Brain microvascular endothelial cell (primary cell): ENCODE data around the gene ATG4A.
A peak's percentile ranks its signal among the peaks of the same experiment; 100 is the strongest.

Experiments
- DNase-seq: peaks from one replicate; pipeline ENCODE4 v3.0.0-alpha.2; 2020
- H3K27ac ChIP-seq: fragments of 250-450 bp; sonication (Bioruptor Pico); 2 replicates; pipeline ENCODE4 v1.5.1; 2020; ENCODE audit warnings: mild to moderate bottlenecking, moderate library complexity
- H3K27me3 ChIP-seq: fragments of 250-450 bp; sonication (Bioruptor Pico); replicated peaks from 2 replicates; pipeline ENCODE4 v1.5.1; 2020; ENCODE audit warnings: mild to moderate bottlenecking
- H3K36me3 ChIP-seq: fragments of 250-450 bp; sonication (Bioruptor Pico); replicated peaks from 2 replicates; pipeline ENCODE4 v1.5.1; 2020; ENCODE audit warnings: mild to moderate bottlenecking
- H3K4me3 ChIP-seq: 2 replicates; pipeline ENCODE4 v1.5.1; 2011; ENCODE audit warnings: low read depth, mild to moderate bottlenecking, control low read depth, low read length, moderate library complexity
- in situ Hi-C: cut with HindIII; loops from 2 replicates; pipeline ENCODE4 v1.10.0; 2017; ENCODE audit warnings: low sequenced_read_pairs, low pct_ligation_motif_present
- TF ChIP-seq, protein P1 (sequence below): IDR thresholded peaks from 2 replicates; pipeline ENCODE4 v1.5.1; 2011; ENCODE audit warnings: low read depth, mild to moderate bottlenecking, moderate library complexity, low read length, control low read depth, inconsistent platforms; ENCODE audit errors: missing control alignments

ATG4A gene

DNA sequence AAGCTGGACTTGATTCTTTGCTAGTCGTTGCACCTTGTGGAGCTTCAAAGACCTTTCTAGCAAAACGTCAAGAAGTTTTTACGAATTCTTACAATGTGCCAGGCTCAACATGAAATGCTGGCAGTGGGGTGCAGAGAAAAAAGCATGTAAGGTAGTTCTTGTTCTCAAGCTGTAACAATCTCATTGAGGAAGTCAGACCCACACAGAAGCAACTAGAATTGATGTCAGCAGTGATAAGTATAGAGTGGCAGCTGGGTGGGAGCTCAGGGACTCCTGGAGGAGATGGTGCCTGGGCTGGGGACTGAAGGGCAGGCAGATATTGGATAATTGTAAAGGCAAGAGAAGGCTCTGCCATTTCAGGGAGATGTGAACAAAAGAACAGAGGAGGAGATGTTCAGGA is 82.3 kb downstream of the ATG4A start:
- in situ Hi-C loops, result no loop called here
- H3K27ac ChIP-seq, result no peak overlapping the region
- H3K4me3 ChIP-seq, result no peak overlapping the region
- H3K27me3 ChIP-seq, result no peaks in the 10 kb centered on the region
- H3K36me3 ChIP-seq, result no peaks in the 10 kb centered on the region
- TF ChIP-seq, protein P1, sequence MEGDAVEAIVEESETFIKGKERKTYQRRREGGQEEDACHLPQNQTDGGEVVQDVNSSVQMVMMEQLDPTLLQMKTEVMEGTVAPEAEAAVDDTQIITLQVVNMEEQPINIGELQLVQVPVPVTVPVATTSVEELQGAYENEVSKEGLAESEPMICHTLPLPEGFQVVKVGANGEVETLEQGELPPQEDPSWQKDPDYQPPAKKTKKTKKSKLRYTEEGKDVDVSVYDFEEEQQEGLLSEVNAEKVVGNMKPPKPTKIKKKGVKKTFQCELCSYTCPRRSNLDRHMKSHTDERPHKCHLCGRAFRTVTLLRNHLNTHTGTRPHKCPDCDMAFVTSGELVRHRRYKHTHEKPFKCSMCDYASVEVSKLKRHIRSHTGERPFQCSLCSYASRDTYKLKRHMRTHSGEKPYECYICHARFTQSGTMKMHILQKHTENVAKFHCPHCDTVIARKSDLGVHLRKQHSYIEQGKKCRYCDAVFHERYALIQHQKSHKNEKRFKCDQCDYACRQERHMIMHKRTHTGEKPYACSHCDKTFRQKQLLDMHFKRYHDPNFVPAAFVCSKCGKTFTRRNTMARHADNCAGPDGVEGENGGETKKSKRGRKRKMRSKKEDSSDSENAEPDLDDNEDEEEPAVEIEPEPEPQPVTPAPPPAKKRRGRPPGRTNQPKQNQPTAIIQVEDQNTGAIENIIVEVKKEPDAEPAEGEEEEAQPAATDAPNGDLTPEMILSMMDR, result no peak
- DNase-seq, result no peak

DNA sequence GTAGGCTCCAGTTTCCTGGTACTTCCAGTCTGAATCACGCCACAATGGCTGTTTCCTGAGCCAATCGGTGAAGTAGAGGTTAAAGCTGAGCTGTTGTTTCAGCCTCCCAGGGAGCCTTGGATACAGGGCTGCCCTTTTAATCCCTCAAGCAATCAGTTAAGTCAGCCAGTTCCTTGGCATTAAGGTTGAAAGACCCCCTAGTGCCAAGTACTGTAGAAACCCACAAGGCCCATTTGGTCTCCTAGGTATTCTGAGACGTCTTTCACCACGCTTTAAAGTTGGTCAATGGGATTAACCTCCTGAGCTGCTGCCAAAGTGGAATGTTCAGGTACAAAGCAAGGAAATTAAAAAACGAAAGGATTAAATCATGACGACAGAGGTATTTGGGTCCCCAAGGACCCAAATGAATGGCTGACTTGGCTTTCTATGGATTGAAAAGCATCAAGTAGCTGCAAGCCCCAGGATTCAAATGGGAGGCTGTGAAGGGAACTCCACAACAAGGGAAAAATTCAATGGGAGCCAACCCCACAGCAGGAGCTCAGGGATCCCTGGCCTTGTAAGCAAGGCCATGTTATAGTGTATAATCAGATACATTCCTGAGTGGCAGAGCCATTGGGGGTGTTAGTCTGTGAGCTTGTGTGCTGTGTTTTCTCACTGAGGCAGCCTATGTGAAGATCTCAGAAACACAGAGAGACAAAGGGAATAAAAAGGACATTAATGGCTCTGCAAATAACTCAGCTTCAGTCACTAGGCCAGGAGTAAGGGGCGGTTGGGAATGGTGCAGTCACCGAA is 86.0 kb downstream of the ATG4A start:
- in situ Hi-C loops, result no loop called here
- Histone ChIP-seq H3K27ac (no peak overlapping the region), H3K4me3 (no peak overlapping the region), H3K36me3 (no peaks in the 10 kb centered on the region), H3K27me3 (no peaks in the 10 kb centered on the region)
- peak; percentile 16 for DNase-seq
- TF ChIP-seq, protein P1, result no peak

DNA sequence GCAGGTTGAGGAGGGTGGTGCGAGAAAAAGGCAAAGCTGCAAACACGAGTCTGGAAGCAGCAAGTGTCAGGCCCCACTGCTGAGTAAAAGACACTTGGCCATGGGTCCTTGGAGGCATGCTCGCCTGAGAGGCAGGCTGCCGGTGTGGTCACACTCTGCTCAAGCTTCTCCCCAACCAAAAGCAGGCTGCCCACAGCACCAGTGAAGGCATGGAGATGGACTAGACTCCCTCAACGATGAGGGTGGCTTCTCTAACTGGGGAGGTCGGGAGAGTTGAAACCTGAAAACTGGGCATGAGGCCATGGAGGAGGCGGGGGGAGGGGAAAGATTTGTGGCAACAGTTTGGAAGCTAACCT is 86.5 kb downstream of the ATG4A start:
- H3K27me3 ChIP-seq, result no peaks in the 10 kb centered on the region
- in situ Hi-C loops, result no loop called here
- no peak overlapping the region for H3K27ac ChIP-seq
- TF ChIP-seq, protein P1, result no peak
- H3K4me3 ChIP-seq, result no peak overlapping the region
- H3K36me3 ChIP-seq, result no peaks in the 10 kb centered on the region
- DNase-seq, result no peak

DNA sequence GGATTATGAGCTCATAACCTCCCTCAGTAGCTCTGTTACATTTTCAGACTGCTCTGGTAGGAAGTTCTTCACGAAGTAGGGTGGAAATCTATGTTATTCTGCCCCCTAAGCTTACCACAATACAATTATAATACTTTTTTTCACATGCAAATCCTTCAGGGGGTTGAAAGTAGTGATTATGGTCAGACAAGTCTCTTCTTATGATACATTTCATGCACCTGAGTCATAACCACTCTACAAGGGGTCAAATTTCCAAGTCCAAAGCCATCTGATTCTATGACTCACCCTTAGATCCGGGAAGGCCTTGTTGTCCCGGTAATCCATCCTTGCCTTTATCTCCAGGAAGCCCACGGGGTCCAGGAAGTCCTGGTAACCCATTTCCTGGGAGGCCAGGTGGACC is 95.2 kb downstream of the ATG4A start:
- in situ Hi-C loops, result no loop called here
- TF ChIP-seq, protein P1, result no peak
- Histone ChIP-seq H3K4me3 (no peak overlapping the region), H3K36me3 (no peaks in the 10 kb centered on the region), H3K27me3 (no peaks in the 10 kb centered on the region), H3K27ac (no peak overlapping the region)
- DNase-seq, result peak; percentile 74

DNA sequence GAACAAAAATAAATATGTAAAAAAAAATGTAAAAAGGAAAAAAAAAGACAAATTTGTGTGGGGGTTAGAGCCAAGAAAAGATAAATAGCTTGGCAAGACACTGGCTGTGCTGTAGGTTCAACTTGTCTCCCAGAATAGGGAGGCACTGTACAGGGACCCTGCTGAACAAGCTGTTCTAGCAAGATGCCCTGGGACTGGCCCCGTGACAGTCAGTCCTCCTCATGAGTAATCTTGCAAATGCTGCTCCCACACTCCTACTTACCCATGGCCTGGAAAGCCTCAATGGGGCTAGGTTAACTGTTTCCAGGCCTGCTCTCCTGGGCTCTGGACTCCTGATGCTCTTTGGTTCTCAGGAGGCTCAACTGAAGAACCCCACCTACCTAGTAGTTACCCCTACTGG is 106.8 kb downstream of the ATG4A start:
- Histone ChIP-seq H3K27me3 (no peaks in the 10 kb centered on the region), H3K4me3 (no peak overlapping the region), H3K36me3 (no peaks in the 10 kb centered on the region), H3K27ac (no peak overlapping the region)
- in situ Hi-C loops, result no loop called here
- TF ChIP-seq, protein P1, result no peak
- DNase-seq, result peak; percentile 29

DNA sequence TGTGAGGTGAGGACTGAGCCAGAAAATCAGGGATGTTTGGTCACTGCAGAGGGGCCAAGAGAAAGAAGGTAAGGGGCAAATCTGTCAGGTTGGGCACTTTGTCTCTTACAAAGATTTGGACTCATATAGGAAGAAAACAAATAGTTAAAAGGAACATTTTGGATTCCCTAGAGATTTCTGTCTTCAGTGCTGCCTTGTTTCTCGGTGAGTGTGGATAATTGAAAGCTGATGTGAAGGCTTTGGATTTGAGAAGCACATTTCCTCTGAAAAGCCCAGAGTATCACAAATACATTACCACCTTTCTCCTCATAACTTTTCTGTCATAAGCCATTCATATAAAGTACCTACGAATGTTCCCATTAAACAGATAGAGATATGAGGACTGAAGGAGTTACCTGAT is 107.5 kb downstream of the ATG4A start:
- H3K4me3 ChIP-seq, result no peak overlapping the region
- in situ Hi-C loops, result no loop called here
- TF ChIP-seq, protein P1, result no peak
- H3K27ac ChIP-seq, result no peak overlapping the region
- DNase-seq, result no peak
- H3K36me3 ChIP-seq, result no peaks in the 10 kb centered on the region
- H3K27me3 ChIP-seq, result no peaks in the 10 kb centered on the region
